Stimulated activated CD8-positive, alpha-beta memory T cell treated with anti-CD3 and anti-CD28 coated beads, Interleukin-12 subunit alpha, Interleukin-12 subunit beta, amount 100 ng/mL, for 4 hours (primary cell): Measurements from ENCODE around the gene FOXL2.
"Not testable (repeated sequence)": the region's sequence is repeated elsewhere in the genome, so short reads cannot be mapped to it uniquely, and the experiment has no call there.

Source experiments
- DNase-seq: peaks from one replicate; pipeline ENCODE4 v3.0.0-alpha.2; 2020; ENCODE audit warnings: low read depth

Gene FOXL2

DNA sequence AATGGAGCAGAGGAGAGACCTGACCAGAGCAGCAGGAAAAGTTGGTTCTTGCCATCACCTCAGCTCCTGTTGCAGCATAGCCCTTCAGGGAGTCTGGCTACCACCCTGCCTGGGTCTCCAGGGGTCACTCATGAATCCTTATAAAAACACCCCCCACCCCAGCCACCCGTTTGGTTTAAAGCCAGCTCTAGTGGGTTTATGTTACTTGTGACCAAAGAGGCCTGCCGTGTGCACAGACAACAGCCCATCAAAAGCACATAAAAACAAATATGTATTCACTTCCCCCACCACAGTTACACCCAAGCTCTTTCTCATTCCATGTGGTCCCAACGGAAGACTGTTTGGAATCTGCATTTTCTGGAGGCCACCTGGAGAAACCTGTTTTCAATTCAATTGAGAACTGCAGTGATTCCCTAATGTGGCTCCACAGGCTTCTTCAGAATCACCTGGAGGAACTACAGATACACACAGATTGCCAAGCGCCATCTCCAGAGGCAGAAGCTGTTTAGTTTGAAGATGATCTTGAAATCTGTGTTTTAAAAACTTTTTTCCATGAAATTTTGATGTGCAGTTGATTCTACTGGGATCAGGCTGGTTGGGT lies 13.8 kb downstream of the FOXL2 start:
- no peak for DNase-seq

DNA sequence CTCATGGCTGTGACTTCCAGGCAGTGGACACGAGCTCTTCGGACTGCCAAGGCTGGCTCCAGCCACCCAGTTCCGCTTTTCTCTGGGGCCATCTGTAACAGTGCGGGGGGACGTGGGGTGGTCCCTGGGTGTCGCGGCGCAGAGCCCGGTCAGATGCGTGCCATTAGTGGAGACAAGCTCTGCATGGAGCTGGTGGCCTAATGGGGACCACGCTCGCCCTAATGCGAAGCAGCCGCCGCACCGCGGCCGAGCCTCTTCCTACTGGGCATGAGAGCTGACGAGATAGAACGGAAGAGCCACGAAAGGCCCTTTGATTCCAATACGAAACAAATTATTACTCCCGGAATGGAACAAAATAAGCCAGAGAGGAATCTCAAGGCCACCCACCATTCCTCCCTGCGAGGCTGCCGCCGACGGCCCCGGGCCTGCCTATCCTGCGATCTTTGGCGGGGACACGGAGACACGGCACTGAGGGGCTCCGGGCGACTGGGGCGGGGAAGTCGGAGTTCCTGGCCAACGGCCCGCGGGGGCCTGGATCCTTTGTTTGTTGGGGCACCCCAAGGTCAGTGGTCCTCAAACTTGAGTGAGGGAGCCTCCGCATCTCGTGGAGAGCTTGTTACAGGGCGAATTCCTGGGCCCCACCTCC lies 18.1 kb downstream of the FOXL2 start:
- DNase-seq = no peak

DNA sequence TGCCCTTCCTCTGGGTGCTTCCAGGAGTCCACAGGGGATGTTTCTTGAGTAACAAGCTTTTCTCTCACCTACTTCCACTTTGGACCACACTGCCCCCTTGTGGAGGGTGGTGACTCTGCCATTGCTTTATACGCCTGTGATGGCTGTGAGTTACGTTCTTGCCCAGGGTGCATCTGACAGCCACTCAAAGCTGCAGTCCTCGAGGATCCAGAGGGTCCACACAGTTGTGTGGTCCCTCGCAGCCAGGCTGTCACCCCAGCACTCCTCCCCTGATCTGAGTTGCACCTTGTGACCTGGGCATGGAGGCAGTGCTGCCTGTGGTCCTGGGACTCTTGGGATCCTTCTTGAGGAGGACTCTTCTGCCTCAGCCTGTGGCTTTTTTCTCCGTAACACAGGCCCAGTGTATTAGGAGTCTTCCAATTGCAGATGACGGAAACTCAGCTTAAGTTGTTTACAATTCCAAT lies 23.4 kb downstream of the FOXL2 start:
- DNase-seq = peak; percentile 56

DNA sequence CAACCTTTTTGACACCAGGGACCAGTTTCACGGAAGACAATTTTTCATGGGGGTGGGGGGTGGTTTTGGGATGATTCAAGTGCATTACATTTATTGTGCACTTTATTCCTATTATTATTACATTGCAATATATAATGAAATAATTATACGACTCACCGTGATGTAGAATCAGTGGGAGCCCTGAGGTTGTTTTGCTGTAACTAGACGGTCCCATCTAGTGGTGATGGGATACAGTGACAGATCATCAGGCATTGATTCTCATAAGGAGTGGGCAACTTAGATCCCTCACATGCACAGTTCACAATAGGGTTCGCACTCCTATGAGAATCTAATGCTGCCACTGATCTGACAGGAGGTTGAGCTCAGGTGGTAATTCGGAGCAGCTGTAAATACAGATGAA lies 24.5 kb downstream of the FOXL2 start:
- not testable (repeated sequence) for DNase-seq

DNA sequence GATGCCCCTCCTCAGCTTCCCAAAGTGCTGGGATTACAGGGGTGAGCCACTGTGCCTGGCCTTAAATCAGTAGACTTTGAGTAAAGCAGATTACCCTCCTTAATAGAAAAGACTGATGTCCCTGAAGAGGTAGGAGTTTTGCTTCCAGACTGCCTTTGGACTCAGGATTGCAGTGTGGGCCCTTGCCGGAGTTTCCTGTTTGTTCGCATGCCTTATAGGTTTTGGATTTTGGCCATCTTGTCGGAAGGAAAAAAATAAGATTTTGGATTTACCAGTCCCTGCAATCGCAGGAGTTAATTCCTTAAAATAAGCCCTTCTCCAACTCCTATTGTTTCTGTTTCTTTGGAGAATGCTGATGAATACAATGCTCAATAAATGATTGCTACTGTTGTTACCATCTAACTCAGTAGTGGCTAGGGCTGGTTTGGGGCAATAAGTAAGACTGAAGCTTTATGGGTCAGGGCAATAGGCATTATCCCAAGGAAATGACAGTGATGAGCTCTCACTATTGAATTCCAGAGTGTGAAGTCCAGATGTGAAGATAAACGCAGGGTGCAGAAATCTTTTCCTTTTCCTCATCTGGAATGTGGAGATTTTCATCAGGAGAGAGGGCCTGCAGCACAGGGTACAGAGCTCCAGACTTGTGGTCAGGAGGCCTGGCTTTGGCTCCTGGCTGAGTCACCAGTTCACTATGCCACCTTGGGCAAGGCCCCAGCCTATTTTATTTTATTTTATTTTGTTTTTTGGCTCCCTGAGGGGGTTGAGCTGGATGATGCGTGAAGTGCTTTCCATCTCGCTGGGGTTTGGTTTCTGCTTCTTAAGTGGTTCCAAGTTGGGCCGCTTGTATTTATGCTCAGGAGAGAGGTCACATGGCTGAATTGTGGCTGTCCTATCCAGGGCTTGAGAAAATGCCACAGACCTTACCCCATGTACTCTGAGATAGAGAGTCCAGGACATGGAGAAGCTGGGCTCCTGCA lies 25.3 kb downstream of the FOXL2 start:
- no peak for DNase-seq

DNA sequence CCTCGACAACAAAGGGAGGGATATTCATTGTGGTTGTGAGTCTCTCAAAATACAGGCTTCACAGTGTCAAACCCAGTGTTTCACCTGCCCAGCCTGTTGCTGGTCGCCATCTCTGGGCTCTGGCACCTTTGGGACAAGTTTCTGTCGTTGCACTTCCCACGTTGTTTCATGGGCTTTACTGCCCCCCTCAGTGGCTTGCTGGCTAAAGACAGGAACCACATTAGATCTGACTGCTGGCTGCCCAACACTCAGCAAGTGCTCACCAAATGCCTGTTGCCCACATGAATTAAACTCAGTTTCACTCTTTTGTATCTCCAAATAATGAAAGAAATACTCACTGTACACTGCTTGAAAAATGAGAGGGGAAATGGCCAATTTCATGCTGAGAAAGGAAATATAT lies 27.6 kb downstream of the FOXL2 start:
- DNase-seq = no peak

DNA sequence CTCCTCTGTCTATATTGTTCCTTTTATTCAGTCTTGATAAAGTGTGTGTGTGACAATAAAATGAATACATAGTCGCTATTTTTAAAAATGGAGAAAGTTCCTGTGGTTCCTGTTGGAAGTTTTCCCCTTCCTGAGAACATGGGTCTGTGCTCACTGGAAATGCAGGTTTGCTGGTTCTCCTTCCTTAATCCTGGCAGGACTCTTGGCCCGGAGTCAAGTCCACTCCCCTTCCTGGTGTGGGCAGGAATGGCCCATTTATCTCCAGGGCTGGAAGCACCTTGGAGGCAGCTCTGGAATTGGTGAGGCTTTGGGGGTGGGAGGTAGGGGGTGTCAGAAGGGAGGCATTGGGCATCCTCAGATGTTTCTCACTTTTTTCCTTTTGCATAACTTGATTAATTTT lies 30.1 kb downstream of the FOXL2 start:
- no peak for DNase-seq

DNA sequence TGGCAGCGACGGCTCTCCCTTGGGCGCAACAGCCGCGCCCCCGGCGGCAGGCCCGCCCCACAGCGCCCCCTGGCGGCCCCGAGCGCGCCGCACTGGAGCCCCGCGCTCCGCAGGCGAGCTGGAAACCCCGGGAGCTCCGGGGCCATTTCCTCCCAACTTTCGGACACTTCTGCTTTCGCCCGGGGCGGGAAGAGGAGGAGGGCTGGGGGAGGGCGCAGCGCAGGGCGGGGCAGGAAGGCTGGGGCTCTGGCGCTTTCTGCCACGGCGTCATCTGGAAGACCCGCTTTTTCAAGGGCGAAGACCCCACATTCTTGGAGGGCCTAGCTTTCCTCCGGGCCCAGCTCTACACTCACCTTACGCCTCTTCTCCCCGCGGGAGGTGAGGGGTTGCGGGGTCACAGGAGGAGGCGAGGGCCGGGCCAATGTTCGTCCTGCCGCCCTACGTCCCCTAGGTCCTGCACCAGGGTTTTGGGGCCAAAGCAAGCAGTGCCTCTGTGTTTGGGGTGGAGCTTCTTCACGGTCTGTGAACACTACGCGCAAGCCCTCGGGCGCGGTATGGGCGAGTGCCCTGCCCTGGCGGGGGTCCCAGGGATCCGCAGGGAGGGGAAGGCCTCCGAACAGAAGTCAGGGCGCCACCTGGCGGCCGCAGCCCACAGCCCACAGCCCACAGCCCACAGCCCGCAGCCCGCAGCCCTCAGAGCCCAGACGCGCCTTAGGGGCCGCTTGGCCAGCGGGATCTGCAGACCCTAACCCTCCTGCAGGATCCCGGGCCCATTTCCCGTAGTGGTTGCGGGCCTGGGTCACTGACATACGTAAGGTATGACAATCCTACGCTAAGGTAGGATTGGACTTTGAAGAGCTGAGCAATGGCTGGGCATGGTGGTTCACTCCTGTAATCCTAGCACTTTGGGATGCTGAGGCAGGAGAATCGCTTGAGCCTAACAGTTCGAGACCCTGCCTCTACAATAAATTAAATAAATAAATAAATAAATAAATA lies 31.1 kb downstream of the FOXL2 start:
- DNase-seq = peak; percentile 69

DNA sequence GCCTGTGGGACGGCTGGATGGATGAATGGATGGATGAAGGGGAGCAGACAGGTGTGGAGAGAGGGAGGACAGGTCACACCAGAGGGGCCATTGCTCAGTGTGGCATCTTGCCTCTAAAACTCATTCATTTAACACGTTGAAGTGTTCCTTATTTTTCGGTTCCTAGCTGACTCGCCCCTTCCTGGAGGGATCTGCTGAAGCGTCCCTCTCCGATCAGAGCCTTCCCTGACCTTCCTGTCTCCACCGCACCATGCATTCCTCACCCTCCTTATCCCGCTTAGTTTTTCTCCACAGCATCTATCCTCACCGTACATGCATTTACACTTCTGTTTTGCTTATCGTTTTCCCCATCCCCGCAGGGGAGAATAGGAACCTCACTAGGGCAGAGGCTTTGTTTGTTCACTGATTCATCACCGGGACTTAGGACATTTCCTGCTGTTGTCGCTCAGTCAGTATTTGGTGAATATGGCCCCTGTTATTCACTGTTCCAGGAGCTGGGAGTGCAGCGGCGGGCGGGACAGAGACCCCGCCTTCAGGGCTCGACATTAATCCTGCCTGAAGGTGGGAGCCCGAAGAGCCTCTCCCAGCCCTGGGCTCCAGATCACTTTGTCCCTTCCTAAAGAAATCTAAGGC lies 32.0 kb downstream of the FOXL2 start:
- DNase-seq = no peak

DNA sequence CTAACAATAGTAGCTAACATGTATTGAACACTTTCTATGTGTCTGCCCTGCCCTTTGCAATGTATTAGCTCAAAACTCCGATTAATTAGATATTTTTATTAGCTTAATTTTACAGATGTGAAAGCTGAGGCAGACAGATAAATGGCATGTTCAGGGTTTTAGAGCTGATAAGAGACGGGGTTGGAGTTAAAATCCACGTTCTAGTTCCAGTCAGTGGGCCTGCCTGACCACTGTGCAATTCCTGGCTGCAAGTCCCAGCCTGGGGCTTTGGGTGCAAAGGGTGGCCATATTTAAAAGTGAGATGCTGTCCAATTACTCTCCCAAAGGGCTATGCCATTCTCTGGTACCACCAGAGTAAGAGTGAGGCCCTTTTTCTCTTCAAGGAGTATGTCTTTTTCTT lies 33.2 kb downstream of the FOXL2 start:
- DNase-seq = no peak

DNA sequence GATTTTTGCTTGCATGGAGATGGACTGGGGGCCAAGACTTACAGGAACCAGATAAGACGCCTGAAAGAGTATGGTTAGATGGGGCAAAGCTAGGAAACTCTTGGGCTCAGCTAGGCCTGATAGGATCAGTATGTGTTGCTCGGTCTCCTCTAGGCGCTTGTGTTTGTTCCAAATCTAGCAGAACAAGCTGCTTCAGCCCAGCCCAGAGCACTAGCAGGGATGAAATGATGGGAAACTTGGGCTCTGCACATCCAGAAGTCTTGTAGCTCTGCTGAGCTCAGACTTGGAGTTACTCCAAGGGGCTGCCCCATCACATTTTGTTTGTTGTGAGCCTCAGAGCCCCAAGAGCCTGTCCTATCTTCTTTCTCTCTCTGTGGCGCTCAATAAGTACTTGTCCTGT lies 34.7 kb downstream of the FOXL2 start:
- no peak for DNase-seq

DNA sequence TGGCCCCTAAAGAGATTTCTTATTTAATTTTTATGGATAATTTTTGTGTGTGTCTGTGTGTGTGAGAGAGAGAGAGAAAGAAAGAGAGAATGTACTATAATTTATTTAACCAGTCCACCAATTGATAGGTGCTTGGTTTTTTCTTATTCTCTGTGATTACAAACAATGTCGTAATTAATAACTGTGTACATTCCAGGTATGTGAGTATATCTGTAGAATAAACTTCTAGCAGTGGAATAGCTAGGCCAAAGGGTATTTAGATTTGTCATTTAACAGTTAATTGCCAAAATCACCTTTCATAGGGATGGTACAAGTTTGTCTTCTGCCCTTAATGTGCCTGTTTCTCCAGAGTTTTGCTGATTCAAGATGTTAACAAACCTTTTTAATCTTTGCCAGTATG lies 35.3 kb downstream of the FOXL2 start:
- DNase-seq = no peak

DNA sequence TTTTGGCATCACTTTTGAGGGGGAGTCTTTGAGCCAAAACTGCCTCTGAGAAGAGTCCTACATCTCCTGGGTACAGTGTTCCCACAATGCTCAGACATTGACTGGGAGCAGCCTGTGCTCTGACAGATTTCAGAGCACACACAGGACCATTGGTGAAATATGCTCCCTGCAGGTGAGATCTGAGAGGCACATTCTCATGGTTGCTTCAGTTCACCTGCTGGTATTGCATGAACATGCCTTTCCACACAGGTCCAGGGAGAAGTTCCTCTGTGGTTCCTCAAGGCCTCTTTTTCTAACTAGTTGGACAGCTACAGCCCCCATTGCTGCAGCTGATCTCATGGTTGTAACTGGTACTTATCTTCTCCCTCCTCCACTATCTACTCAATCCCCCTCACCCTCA lies 37.0 kb downstream of the FOXL2 start:
- DNase-seq = no peak

DNA sequence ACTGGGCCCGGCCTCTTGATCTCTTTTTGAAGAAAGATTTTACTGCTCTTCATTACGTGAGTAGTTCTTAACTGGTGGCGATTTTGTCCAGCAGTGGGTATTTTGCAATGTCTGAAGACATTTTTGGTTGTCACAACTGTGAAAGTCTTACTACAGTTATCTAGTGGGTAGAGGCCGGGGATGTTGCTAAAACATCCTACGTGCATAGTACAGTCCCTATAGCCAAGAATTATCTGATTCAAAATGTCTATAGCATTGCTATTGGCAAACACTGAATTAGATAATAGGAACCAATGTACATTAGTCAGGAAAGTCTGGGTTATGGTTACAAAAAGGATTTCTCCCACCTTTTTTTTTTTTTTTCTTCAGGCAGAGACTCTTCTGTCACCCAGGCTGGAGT lies 38.1 kb downstream of the FOXL2 start:
- no peak for DNase-seq

DNA sequence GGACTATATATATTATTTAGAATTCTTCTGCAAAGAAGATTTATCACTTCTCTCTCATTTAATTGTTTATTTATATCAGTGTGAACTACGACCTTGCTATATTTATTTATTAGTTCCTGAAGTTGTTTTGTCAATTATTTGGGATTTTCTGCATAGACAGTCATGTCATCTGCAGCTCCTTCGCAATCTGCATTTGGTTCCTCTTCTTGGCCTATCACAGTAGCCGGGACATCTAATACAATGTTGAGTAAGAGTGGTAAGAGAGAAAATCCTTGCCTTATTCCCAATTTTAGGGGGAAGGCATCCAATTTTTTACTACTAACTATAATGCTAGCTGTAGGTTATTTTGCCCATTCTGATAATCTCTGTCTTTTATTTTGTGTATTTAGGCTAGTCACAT lies 39.4 kb downstream of the FOXL2 start:
- DNase-seq = no peak

DNA sequence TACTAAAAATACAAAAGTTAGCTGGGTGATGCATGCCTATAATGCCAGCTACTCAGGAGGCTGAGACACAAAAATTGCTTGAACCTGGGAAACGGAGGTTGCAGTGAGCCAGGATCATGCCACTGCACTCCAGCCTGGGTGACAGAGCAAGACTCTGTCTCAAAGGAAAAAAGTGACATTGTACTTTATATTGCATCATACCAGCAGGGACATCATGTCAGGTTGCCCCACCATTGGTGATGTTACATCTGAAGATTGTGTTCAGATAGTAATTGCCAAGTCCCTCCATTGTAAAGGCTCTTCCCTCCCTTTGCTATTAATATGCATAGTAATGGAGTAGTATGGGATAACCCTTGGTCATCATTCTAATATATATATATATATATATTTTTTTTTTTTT lies 44.8 kb downstream of the FOXL2 start:
- no peak for DNase-seq

DNA sequence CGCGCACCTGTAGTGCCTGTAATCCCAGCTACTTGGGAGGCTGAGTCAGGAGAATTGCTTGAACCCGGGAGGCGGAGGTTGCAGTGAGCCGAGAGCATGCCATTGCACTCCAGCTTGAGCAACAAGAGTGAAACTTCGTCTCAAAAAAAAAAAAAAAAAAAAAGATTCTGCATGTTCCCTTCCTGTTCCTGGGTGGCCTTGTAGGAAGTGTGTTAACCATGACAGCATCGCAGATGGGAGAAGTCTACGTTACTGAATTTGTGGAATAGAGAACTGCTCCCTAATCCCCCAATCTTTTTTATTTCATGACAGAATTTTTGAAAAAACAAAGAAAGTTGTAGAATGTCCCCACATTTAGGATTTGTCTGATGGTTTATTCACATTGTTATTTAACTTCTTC lies 45.4 kb downstream of the FOXL2 start:
- no peak for DNase-seq

DNA sequence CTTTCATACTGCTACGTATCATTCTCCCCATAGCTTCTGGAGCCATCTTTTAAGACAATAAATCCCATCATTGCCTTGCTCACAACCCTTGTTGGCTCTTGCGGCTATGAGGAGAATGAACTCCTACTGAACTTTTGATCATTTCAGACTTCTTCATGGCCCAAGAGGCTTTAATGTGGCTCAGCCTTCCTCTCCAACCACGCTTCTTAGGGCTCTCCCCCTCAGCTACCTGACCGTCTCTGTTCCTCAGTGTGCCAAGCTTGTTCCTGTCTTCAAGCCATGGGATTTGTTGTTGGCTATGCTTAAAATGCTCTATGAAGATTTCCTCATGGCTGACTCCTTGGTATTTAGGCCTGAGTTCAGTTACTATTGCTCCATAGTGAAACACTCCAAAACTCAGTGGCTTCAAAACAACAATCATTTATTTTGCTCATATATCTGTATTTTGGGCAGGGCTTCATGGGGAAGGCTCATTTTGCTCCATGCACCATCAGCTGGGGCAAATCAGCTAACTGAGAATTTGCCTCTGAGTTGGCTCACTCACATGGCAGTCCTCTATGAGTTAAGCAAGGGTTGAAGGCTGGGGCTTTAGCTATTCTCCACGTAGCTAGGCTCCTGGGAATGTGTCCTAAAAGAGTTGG lies 47.5 kb downstream of the FOXL2 start:
- DNase-seq = no peak

DNA sequence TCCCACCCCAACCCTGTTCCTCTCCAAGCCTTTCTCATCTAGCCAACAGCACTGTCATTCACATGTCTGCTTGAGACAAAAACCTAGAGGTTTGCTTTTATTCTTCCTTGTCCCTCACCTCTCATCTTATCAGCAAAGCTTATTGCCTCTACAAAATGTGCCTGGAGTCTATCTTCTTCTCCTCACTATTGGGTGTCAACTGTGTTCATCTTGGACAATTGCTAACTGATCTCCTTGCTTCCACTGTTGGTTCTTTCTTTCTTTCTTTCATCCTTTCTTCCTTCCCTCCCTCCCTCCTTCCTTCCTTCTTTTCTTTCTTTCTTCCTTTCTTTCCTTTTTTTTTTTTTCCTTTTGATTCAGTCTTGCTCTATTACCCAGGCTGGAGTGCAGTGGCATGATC lies 48.2 kb downstream of the FOXL2 start:
- no peak for DNase-seq

DNA sequence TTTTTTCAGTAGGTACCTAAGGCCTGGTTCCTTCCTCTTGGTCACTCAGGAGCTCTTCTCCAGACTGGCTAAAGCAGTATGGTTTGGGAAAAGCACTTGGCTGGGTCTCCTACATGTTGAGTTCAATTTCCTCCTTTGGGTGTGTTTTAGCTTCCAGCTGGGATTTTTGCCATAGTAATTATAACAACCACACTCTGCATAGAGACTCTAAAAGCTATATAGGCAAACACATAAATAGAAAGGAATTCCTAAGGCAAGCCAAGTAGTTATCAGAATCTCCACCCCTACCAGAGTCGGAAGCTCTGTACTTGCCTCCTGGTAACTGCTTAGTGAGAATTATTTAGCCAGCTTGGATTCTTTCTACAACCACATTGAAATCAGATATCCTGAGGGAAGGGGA lies 48.6 kb downstream of the FOXL2 start:
- DNase-seq = no peak
